KMS-11 (cell line): Measurements from ENCODE around the gene MTMR6.
A peak's percentile ranks its signal among the peaks of the same experiment; 100 is the strongest.

Source experiments
- H2AFZ ChIP-seq: fragments of 200-600 bp; sonication (generic); 2 replicates; pipeline ENCODE4 v1.6.1; 2016; ENCODE audit warnings: antibody characterized with exemption, mixed run types, low read depth
- H3K27ac ChIP-seq: fragments of 200-600 bp; sonication (generic); 2 replicates; pipeline ENCODE4 v1.6.1; 2016; ENCODE audit warnings: mild to moderate bottlenecking, mixed run types
- H3K27me3 ChIP-seq: fragments of 200-600 bp; sonication (generic); 2 replicates; pipeline ENCODE4 v1.6.1; 2017; ENCODE audit warnings: mild to moderate bottlenecking, low read depth, mixed run types, moderate library complexity; ENCODE audit not compliant: insufficient read depth
- H3K36me3 ChIP-seq: fragments of 200-600 bp; sonication (generic); 2 replicates; pipeline ENCODE4 v1.6.1; 2017; ENCODE audit warnings: mild to moderate bottlenecking, mixed run types; ENCODE audit not compliant: insufficient read depth
- H3K4me1 ChIP-seq: fragments of 200-600 bp; sonication (generic); 2 replicates; pipeline ENCODE4 v1.6.1; 2016; ENCODE audit warnings: mild to moderate bottlenecking, low read depth, mixed run types; ENCODE audit not compliant: poor library complexity, severe bottlenecking
- H3K4me2 ChIP-seq: fragments of 200-600 bp; sonication (generic); 2 replicates; pipeline ENCODE4 v1.7.0; 2016; ENCODE audit warnings: mild to moderate bottlenecking, mixed run types
- H3K4me3 ChIP-seq: fragments of 200-600 bp; sonication (generic); IDR thresholded peaks from 2 replicates; pipeline ENCODE4 v1.6.1; 2017; ENCODE audit warnings: low read depth, low read length, mixed read lengths; ENCODE audit not compliant: insufficient read depth
- H3K79me2 ChIP-seq: fragments of 200-600 bp; sonication (generic); 2 replicates; pipeline ENCODE4 v1.6.1; 2016; ENCODE audit warnings: low read depth, mixed run types; ENCODE audit not compliant: insufficient read depth
- H3K9ac ChIP-seq: fragments of 200-600 bp; sonication (generic); 2 replicates; pipeline ENCODE4 v1.6.1; 2016; ENCODE audit warnings: mild to moderate bottlenecking, mixed run types
- H4K20me1 ChIP-seq: fragments of 200-600 bp; sonication (generic); 2 replicates; pipeline ENCODE4 v1.6.1; 2016; ENCODE audit warnings: mild to moderate bottlenecking, mixed run types; ENCODE audit not compliant: insufficient read depth
- TF ChIP-seq, protein P1 (sequence below): fragments of 200-600 bp; sonication (generic); conservative IDR thresholded peaks from 2 replicates; pipeline ENCODE4 v1.6.1; 2017; ENCODE audit warnings: low read depth, mild to moderate bottlenecking, antibody characterized with exemption, low read length, moderate library complexity, mixed read lengths

MTMR6 gene

DNA sequence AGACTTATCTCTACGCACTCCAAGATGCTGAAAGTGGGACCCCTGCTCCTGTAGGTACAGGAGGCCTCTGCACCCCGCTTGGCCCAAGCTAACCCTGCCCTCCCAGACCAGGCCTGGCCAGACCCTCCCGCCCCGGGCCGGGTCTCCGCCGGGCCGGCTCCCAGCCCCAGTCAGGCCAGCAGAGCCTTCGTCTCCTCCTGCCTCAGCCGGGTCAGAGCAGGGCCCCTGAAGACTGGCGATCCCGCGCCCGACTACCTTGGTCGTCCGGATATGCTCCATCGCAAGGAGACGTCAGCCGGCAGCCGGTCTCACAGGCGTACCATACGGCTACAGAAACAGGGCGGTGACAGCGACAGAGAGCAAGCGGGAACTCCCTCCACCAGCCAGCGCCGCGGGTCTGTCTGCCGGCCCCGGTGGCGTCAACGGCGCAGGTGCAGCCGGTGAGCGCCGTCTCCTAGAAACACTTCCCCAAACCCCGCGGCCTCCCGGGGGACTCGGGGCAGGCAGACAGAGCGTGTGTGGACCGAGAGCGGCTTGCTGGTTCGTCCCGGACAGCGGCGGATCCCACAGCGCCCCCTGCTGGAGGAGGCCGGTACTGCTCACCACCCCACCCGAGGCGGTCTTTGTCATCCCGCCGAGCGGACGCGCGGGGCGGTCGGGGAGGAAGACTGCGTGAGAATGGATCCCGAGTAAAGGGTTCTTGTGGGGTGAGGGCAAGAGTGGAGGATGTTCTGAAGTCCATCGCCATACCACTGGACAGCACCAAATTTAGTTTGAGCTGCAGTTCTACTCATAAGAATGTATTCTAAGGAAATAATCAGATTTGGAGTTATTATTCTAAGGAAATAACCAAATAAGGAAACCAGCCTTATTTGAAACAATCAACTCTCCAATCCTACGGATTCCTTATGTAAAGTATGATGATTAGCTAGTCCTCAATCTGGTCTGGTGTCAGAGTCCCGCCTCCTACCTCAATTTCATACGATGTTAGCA lies at the start of gene MTMR6:
Gene MTMR6 (minus strand): TSS at position 520 of the 993 bp plus-strand sequence. CDS start 241 bp downstream, at position 279.
- H3K9ac ChIP-seq = peak within 1 kb of the TSS; percentile 90
- H4K20me1 ChIP-seq = no peaks in the 10 kb centered on the region
- peaks cover 26% of the 10 kb centered on the region for H3K79me2 ChIP-seq
- H3K27ac ChIP-seq = peak within 1 kb of the TSS; percentile 94
- H3K4me3 ChIP-seq = no peak within 1 kb of the TSS
- peak within 1 kb of the TSS; percentile 83 for H3K4me2 ChIP-seq
- H3K36me3 ChIP-seq = no peaks in the 10 kb centered on the region
- no peaks in the 10 kb centered on the region for H3K27me3 ChIP-seq
- H2AFZ ChIP-seq = peak within 1 kb of the TSS; percentile 50
- TF ChIP-seq, protein P1, sequence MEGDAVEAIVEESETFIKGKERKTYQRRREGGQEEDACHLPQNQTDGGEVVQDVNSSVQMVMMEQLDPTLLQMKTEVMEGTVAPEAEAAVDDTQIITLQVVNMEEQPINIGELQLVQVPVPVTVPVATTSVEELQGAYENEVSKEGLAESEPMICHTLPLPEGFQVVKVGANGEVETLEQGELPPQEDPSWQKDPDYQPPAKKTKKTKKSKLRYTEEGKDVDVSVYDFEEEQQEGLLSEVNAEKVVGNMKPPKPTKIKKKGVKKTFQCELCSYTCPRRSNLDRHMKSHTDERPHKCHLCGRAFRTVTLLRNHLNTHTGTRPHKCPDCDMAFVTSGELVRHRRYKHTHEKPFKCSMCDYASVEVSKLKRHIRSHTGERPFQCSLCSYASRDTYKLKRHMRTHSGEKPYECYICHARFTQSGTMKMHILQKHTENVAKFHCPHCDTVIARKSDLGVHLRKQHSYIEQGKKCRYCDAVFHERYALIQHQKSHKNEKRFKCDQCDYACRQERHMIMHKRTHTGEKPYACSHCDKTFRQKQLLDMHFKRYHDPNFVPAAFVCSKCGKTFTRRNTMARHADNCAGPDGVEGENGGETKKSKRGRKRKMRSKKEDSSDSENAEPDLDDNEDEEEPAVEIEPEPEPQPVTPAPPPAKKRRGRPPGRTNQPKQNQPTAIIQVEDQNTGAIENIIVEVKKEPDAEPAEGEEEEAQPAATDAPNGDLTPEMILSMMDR = peak; percentile 90
- H3K4me1 ChIP-seq = peaks cover 48% of the 10 kb centered on the region

DNA sequence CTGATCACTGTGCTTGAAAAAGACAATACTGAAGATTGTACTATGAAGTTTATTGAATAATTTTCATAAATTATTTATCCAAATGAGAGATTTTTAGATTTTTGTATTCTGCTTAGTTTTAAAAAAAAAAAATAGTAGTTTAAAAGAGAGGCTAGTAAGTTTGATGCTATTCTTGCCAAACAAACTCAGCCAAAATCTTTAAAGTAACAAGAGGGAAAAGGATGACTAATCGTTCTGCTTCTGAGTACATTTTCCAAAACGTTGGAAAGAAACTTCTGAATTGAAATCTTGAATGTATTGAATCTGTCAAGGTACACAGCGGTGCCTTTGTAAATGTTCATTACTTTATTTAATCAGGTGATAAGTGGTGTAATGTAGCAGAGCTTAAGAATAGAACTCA lies 48.6 kb upstream of the MTMR6 start:
- Histone ChIP-seq H2AFZ (no peak overlapping the region), H3K4me3 (no peak overlapping the region), H3K4me1 (no peaks in the 10 kb centered on the region), H3K4me2 (no peak overlapping the region), H3K9ac (no peak overlapping the region), H3K27me3 (no peaks in the 10 kb centered on the region), H3K27ac (no peak overlapping the region), H3K79me2 (peaks cover 6% of the 10 kb centered on the region; the same call in 1 of the 2 replicates), H3K36me3 (peaks cover 3% of the 10 kb centered on the region; the same call in 1 of the 2 replicates), H4K20me1 (no peaks in the 10 kb centered on the region)
- TF ChIP-seq, protein P1 = no peak

DNA sequence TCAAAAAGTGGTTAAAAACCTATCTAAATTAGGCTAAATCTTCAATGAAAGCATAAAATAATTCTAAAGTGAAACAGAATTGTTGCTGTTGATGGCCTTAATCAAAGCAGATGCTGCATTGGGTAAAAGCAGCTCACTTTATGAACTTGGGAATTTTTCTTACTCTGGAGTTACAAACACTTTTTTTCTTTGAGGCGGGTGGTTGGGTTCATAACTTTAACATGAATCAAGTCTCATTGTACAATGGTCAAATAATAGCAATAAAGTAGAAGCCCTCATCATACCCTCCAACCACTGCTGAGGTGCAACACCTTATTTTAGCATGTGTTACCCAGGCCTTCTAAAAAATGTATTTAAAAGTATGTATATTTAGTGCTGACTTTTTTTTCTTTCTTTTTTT lies 43.3 kb upstream of the MTMR6 start:
- H3K27me3 ChIP-seq = no peaks in the 10 kb centered on the region
- TF ChIP-seq, protein P1 = no peak
- no peak overlapping the region for H3K4me2 ChIP-seq
- H3K9ac ChIP-seq = no peak overlapping the region
- no peaks in the 10 kb centered on the region for H3K36me3 ChIP-seq
- H4K20me1 ChIP-seq = no peaks in the 10 kb centered on the region
- H2AFZ ChIP-seq = no peak overlapping the region
- H3K4me3 ChIP-seq = no peak overlapping the region
- H3K4me1 ChIP-seq = no peaks in the 10 kb centered on the region
- peaks cover 6% of the 10 kb centered on the region; the same call in 1 of the 2 replicates for H3K79me2 ChIP-seq
- no peak overlapping the region for H3K27ac ChIP-seq

DNA sequence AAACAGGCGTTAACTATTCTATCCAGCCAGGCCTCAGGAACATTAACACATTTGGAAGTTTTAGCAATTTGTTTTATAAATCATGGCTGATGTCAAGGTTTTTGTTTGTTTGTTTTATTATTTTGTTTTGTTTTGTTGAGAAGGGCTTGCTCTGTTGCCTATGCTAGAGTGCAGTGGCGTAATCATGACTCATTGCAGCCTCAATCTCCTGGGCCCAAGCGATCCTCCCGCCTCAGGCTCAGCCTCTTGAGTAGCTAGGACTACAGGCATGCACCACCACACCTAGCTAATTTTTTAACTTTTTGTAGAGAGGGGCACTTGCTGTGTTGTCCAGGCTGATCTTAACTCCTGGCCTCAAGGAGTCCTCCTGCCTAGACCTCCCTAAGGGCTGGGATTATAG lies 42.4 kb upstream of the MTMR6 start:
- no peaks in the 10 kb centered on the region for H3K27me3 ChIP-seq
- no peak overlapping the region for H3K4me3 ChIP-seq
- no peak overlapping the region for H3K27ac ChIP-seq
- H3K4me1 ChIP-seq = no peaks in the 10 kb centered on the region
- H3K9ac ChIP-seq = no peak overlapping the region
- H3K4me2 ChIP-seq = no peak overlapping the region
- H3K79me2 ChIP-seq = peaks cover 2% of the 10 kb centered on the region; the same call in 1 of the 2 replicates
- no peaks in the 10 kb centered on the region for H3K36me3 ChIP-seq
- TF ChIP-seq, protein P1 = no peak
- H2AFZ ChIP-seq = no peak overlapping the region
- no peaks in the 10 kb centered on the region for H4K20me1 ChIP-seq
